Fibroblast of lung (primary cell): ENCODE data around the gene STON2.

Experiments used
- EZH2 ChIP-seq: IDR thresholded peaks from 2 replicates; pipeline ENCODE4 v1.5.1; 2012; ENCODE audit warnings: low read length, control low read depth, mild to moderate bottlenecking; ENCODE audit errors: missing control alignments
- TF ChIP-seq, protein P1 (sequence below), 2 donors: IDR thresholded peaks in 1 of 2; conservative IDR thresholded peaks in 1 of 2; 1 replicate in 1 of 2; 2 replicates in 1 of 2; pipeline ENCODE4 v1.5.1; 2011 to 2012; ENCODE audit warnings: low read length in 2 of 2, control low read depth in 1 of 2, inconsistent platforms in 1 of 2, low read depth in 1 of 2, mild to moderate bottlenecking in 1 of 2

DNA sequence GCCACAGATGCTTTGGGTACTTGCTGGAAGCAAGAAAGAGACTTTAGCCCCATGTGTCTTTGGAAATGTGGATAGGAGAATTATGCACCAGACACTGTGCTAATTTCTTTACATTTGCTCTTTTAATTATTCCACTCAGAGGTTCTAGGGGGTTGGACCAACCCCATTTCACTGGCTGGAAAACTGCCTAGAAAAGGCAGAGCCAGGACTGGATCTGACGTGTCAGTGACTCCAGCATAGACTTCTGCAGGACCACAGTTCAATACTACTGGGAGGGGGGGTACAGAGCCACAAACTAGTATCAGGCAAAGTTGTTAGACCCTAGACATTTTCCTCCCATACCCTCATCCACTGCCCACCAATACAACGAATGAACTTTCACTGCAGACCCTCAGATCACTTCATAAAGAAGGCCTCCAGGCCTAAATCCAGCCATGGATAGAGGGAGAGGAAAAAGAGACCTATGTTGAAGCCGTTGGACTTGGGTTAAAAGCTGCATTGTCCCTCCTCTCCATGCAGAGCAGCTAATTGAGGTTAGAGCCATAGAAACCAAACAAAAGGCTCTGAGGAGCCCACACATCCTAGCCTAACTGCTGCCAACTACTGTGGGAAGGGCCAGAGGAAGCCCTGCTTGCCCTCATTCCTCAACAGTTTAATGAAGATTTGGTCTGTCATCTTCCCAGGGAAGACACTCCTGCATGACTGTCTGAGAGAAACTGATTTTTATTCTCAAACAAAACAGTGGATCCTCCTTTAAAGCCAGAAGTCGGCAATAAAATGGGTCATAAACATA lies 68.7 kb downstream of the STON2 start:
- TF ChIP-seq, protein P1, sequence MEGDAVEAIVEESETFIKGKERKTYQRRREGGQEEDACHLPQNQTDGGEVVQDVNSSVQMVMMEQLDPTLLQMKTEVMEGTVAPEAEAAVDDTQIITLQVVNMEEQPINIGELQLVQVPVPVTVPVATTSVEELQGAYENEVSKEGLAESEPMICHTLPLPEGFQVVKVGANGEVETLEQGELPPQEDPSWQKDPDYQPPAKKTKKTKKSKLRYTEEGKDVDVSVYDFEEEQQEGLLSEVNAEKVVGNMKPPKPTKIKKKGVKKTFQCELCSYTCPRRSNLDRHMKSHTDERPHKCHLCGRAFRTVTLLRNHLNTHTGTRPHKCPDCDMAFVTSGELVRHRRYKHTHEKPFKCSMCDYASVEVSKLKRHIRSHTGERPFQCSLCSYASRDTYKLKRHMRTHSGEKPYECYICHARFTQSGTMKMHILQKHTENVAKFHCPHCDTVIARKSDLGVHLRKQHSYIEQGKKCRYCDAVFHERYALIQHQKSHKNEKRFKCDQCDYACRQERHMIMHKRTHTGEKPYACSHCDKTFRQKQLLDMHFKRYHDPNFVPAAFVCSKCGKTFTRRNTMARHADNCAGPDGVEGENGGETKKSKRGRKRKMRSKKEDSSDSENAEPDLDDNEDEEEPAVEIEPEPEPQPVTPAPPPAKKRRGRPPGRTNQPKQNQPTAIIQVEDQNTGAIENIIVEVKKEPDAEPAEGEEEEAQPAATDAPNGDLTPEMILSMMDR (conservative IDR thresholded peaks at IDR 0.05 in 1 of 2, IDR thresholded peaks at IDR 0.05 in 1 of 2; ENCODE audit: low read depth in 1 of 2, low read length in 2 of 2): no peak
- TF ChIP-seq EZH2: no peak
